ENCODE data around the gene MRC2.

MRC2 gene

DNA sequence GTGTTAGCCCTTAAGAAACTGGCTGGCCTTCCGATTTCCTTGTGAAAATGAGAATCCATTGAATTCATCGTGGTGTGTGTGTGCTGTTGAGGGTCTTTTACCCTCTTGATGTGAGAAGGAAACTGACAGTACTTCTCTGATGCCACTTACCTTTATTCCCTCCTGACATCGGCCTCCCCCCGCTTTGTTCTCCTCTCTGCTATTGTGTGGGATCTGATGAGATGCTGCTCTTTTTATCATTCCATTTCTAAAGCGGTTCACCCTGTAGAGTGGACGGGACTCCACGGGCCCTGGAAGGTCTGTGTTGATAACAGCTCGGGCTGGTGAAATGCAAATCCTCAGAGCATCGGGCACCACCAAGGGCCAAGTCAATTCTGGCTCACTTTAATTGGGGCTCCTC lies 110.8 kb downstream of the MRC2 start:
- H3K9me3 ChIP-seq (ENCODE audit: insufficient read depth, low read length, severe bottlenecking) = no peaks in the 10 kb centered on the region
- DNase-seq = no peak
- no peak overlapping the region for H3K4me3 ChIP-seq (ENCODE audit: low read depth in 1 of 2, low read length in 2 of 2)
- no peaks in the 10 kb centered on the region for H3K79me2 ChIP-seq (ENCODE audit: insufficient read depth, low read length)
- H4K20me1 ChIP-seq (ENCODE audit: insufficient read depth, low read length) = no peaks in the 10 kb centered on the region
- H3K27ac ChIP-seq (ENCODE audit: low read length) = no peak overlapping the region
- H3K4me1 ChIP-seq (ENCODE audit: insufficient read depth, low read length) = no peaks in the 10 kb centered on the region
- no peak overlapping the region for H3K9ac ChIP-seq (ENCODE audit: low read depth, low read length)
- TF ChIP-seq, protein P1, sequence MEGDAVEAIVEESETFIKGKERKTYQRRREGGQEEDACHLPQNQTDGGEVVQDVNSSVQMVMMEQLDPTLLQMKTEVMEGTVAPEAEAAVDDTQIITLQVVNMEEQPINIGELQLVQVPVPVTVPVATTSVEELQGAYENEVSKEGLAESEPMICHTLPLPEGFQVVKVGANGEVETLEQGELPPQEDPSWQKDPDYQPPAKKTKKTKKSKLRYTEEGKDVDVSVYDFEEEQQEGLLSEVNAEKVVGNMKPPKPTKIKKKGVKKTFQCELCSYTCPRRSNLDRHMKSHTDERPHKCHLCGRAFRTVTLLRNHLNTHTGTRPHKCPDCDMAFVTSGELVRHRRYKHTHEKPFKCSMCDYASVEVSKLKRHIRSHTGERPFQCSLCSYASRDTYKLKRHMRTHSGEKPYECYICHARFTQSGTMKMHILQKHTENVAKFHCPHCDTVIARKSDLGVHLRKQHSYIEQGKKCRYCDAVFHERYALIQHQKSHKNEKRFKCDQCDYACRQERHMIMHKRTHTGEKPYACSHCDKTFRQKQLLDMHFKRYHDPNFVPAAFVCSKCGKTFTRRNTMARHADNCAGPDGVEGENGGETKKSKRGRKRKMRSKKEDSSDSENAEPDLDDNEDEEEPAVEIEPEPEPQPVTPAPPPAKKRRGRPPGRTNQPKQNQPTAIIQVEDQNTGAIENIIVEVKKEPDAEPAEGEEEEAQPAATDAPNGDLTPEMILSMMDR (IDR thresholded peaks at IDR 0.05; ENCODE audit: borderline replicate concordance, extremely low read depth, low read length, poor library complexity, severe bottlenecking) = no peak
- no peak for TF ChIP-seq EZH2 (IDR thresholded peaks at IDR 0.05; ENCODE audit: borderline replicate concordance, low read depth, low read length, severe bottlenecking)
- ATAC-seq (ENCODE audit: insufficient read depth, low read depth) = no peak
- H3K4me2 ChIP-seq (ENCODE audit: insufficient read depth, low read length) = no peak overlapping the region
- H3K27me3 ChIP-seq (ENCODE audit: insufficient read depth, low read length, poor library complexity) = peaks cover 22% of the 10 kb centered on the region
- H2AFZ ChIP-seq (ENCODE audit: low read depth, low read length) = no peak overlapping the region
- no peaks in the 10 kb centered on the region for H3K36me3 ChIP-seq (ENCODE audit: insufficient read depth, low read length)

DNA sequence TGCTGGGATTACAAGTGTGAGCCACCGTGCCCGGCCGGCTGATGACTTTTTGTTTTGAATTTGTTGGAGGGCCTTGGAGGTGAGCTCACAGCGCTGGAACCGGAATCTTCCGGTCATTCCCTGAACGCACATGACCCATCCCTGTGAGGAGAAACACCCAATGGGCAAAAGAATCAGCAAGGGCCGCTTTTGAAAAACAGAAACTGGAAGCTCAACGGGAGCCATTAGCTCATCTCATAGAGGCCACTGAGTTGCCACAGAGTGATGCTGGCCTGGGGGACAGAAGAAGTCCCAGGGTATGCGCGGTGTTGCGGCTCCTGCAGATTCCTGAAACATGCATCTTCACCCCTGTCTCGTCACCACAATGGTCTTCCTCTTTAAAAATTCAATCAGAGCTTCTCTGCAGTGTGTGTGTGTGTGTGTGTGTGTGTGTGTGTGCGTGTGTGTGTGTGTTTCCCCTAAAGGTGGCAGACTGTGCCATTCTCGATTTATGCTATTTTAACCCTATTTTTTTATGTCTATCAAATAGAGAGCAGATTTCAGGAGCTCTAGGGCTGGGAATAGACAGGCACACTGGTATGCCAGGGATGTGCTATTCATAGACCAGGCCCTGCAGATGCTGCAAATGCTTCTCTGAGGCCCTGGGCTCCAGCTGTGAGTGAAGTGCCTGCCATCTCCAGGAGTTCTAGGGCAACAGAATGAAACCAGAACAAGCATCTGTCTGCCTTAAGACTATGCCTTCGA lies 112.3 kb downstream of the MRC2 start:
- peaks cover 22% of the 10 kb centered on the region for H3K27me3 ChIP-seq (ENCODE audit: insufficient read depth, low read length, poor library complexity)
- H3K9me3 ChIP-seq (ENCODE audit: insufficient read depth, low read length, severe bottlenecking) = no peaks in the 10 kb centered on the region
- no peak for TF ChIP-seq EZH2 (IDR thresholded peaks at IDR 0.05; ENCODE audit: borderline replicate concordance, low read depth, low read length, severe bottlenecking)
- TF ChIP-seq, protein P1 (IDR thresholded peaks at IDR 0.05; ENCODE audit: borderline replicate concordance, extremely low read depth, low read length, poor library complexity, severe bottlenecking) = no peak
- H3K9ac ChIP-seq (ENCODE audit: low read depth, low read length) = no peak overlapping the region
- no peaks in the 10 kb centered on the region for H3K4me1 ChIP-seq (ENCODE audit: insufficient read depth, low read length)
- DNase-seq (no peak), ATAC-seq (ENCODE audit: insufficient read depth, low read depth) (no peak)
- H3K27ac ChIP-seq (ENCODE audit: low read length) = no peak overlapping the region
- no peak overlapping the region for H3K4me2 ChIP-seq (ENCODE audit: insufficient read depth, low read length)
- H3K36me3 ChIP-seq (ENCODE audit: insufficient read depth, low read length) = no peaks in the 10 kb centered on the region
- no peaks in the 10 kb centered on the region for H4K20me1 ChIP-seq (ENCODE audit: insufficient read depth, low read length)
- no peaks in the 10 kb centered on the region for H3K79me2 ChIP-seq (ENCODE audit: insufficient read depth, low read length)
- no peak overlapping the region for H3K4me3 ChIP-seq (ENCODE audit: low read depth in 1 of 2, low read length in 2 of 2)
- H2AFZ ChIP-seq (ENCODE audit: low read depth, low read length) = no peak overlapping the region

DNA sequence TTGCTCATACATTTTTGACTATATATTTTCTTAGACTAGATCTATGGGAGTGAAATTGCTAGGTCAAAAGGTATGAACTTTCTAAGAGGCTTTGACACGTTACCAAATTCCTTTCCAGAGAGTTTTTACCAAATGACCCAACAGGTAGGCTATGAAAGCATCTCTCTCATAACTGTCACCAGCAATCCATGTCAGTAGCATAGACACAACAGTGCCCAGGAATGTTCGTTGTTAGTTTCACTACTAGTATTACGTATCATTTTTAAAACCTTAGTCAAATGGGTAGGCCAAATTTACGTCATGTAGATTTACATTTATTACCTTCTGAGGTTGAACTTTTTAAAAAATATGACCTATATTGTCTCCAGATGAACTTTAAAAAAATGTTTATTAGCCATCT lies 113.8 kb downstream of the MRC2 start:
- Histone ChIP-seq H4K20me1 (ENCODE audit: insufficient read depth, low read length) (no peaks in the 10 kb centered on the region), H3K4me1 (ENCODE audit: insufficient read depth, low read length) (no peaks in the 10 kb centered on the region), H3K27me3 (ENCODE audit: insufficient read depth, low read length, poor library complexity) (peaks cover 20% of the 10 kb centered on the region), H3K4me2 (ENCODE audit: insufficient read depth, low read length) (no peak overlapping the region), H3K36me3 (ENCODE audit: insufficient read depth, low read length) (no peaks in the 10 kb centered on the region), H3K9me3 (ENCODE audit: insufficient read depth, low read length, severe bottlenecking) (no peaks in the 10 kb centered on the region), H3K79me2 (ENCODE audit: insufficient read depth, low read length) (no peaks in the 10 kb centered on the region), H3K9ac (ENCODE audit: low read depth, low read length) (no peak overlapping the region), H3K4me3 (ENCODE audit: low read depth in 1 of 2, low read length in 2 of 2) (no peak overlapping the region), H2AFZ (ENCODE audit: low read depth, low read length) (no peak overlapping the region), H3K27ac (ENCODE audit: low read length) (no peak overlapping the region)
- ATAC-seq (ENCODE audit: insufficient read depth, low read depth) (no peak), DNase-seq (no peak)
- no peak for TF ChIP-seq EZH2 (IDR thresholded peaks at IDR 0.05; ENCODE audit: borderline replicate concordance, low read depth, low read length, severe bottlenecking)
- TF ChIP-seq, protein P1 (IDR thresholded peaks at IDR 0.05; ENCODE audit: borderline replicate concordance, extremely low read depth, low read length, poor library complexity, severe bottlenecking) = no peak
